Gastrocnemius medialis (tissue), 4 donors: Measurements from ENCODE around the gene HYAL1.

Experiments
- CTCF ChIP-seq, 5 experiments: fragments of 450-650 bp in 3 of 5; fragments of 200-600 bp in 2 of 5; sonication (generic) in 2 of 5; IDR thresholded peaks in 4 of 5; conservative IDR thresholded peaks in 1 of 5; 1 replicate in 4 of 5; 2 replicates in 1 of 5; pipeline ENCODE4 v1.5.1; 2016 to 2019; ENCODE audit warnings: antibody characterized with exemption in 5 of 5, mild to moderate bottlenecking in 3 of 5, moderate library complexity in 3 of 5
- POLR2A ChIP-seq, 2 donors: fragments of 450-650 bp; IDR thresholded peaks; one replicate each; pipeline ENCODE4 v1.6.1; 2017; ENCODE audit warnings: antibody characterized with exemption in 2 of 2, mild to moderate bottlenecking in 2 of 2, moderate library complexity in 2 of 2

DNA sequence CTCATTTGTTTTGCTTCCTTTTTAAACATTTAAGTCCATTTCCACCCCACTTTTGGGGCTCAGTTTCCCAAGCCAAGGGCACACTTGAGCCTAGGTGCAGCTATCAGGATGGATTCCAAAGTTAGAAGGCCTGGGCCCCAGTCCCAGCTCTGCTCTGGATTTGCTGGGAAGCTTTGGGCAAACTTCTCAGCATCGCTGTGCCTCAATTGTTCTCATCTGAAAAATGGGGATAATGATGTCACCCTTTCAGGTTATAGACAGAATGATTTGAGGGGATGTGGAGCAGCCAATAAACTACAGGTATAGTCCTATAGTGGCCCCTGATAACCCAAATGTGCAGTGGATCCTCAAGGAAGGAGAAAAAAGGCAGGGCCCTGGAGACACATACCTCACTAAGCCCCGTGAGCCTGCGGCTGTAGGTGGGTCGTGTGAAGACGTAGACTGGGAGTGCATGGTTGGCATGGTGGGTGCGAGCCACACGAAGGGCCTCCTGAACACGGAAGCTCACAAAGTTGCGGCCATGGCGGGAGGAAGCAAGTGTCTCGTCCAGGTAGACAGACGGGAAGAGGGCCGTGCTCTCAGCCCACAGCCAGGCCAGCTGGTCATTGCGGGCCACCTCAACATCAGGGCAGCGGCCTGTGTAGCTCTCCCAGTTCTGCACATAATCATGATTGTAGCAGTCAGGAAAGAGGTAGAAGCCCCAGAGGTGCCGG lies 16.0 kb upstream of the HYAL1 start:
- TF ChIP-seq CTCF (IDR thresholded peaks at IDR 0.05 in 4 of 5, conservative IDR thresholded peaks at IDR 0.05 in 1 of 5) (no peak), POLR2A (IDR thresholded peaks at IDR 0.05) (no peak)
